ENCODE results near the gene EHBP1.

EHBP1 gene

GRCh38 chr2:62787386-62787785 is 81.9 kb downstream of the EHBP1 start:
- Histone ChIP-seq H3K9ac (no peak overlapping the region), H3K9me3 (peaks cover 14% of the 10 kb centered on the region), H3K4me3 (no peak overlapping the region), H3K4me2 (no peak overlapping the region), H4K20me1 (0 out of 2 replicates have a peak, but pooled peaks cover 19% of the 10 kb centered on the region), H3K27me3 (no peaks in the 10 kb centered on the region), H3K4me1 (no peaks in the 10 kb centered on the region), H3K36me3 (peaks cover 10% of the 10 kb centered on the region), H3K27ac (no peak overlapping the region)
- TF ChIP-seq Cebpa-rat (IDR thresholded peaks at IDR 0.05), result no peak

- H3K9me3 ChIP-seq, result no peaks in the 10 kb centered on the region
- no peak overlapping the region for H3K27ac ChIP-seq
- TF ChIP-seq Cebpa-rat (IDR thresholded peaks at IDR 0.05), result no peak
- H4K20me1 ChIP-seq, result 0 out of 2 replicates have a peak, but pooled peaks cover 19% of the 10 kb centered on the region
- no peaks in the 10 kb centered on the region for H3K27me3 ChIP-seq
- H3K4me1 ChIP-seq, result peaks cover under 1% of the 10 kb centered on the region
- H3K4me2 ChIP-seq, result no peak overlapping the region
- no peak overlapping the region for H3K4me3 ChIP-seq
- H3K36me3 ChIP-seq, result no peaks in the 10 kb centered on the region
- H3K9ac ChIP-seq, result no peak overlapping the region
Observed at GRCh38 chr2:62789518-62789917, 84.0 kb downstream of the EHBP1 start.

- Histone ChIP-seq H3K9ac (no peak overlapping the region), H3K27me3 (no peaks in the 10 kb centered on the region), H3K9me3 (no peaks in the 10 kb centered on the region), H3K36me3 (no peaks in the 10 kb centered on the region), H3K4me2 (no peak overlapping the region), H3K27ac (no peak overlapping the region), H4K20me1 (0 out of 2 replicates have a peak, but pooled peaks cover 19% of the 10 kb centered on the region), H3K4me1 (peaks cover 4% of the 10 kb centered on the region), H3K4me3 (no peak overlapping the region)
- TF ChIP-seq Cebpa-rat (IDR thresholded peaks at IDR 0.05), result no peak
Observed at GRCh38 chr2:62789918-62790317, 84.4 kb downstream of the EHBP1 start.

- H3K27ac ChIP-seq, result no peak overlapping the region
- no peak overlapping the region for H3K4me2 ChIP-seq
- no peak overlapping the region for H3K9ac ChIP-seq
- no peaks in the 10 kb centered on the region for H3K9me3 ChIP-seq
- no peaks in the 10 kb centered on the region for H3K36me3 ChIP-seq
- H4K20me1 ChIP-seq, result 0 out of 2 replicates have a peak, but pooled peaks cover 5% of the 10 kb centered on the region
- H3K4me3 ChIP-seq, result no peak overlapping the region
- no peaks in the 10 kb centered on the region for H3K27me3 ChIP-seq
- peaks cover 10% of the 10 kb centered on the region for H3K4me1 ChIP-seq
- no peak for TF ChIP-seq Cebpa-rat (IDR thresholded peaks at IDR 0.05)
Observed at GRCh38 chr2:62792408-62792807, 86.9 kb downstream of the EHBP1 start.

GRCh38 chr2:62793213-62793612 is 87.7 kb downstream of the EHBP1 start:
- no peaks in the 10 kb centered on the region for H4K20me1 ChIP-seq
- H3K27ac ChIP-seq, result no peak overlapping the region
- H3K4me1 ChIP-seq, result peaks cover 10% of the 10 kb centered on the region
- no peak overlapping the region for H3K4me2 ChIP-seq
- H3K4me3 ChIP-seq, result no peak overlapping the region
- TF ChIP-seq Cebpa-rat (IDR thresholded peaks at IDR 0.05), result no peak
- no peaks in the 10 kb centered on the region for H3K36me3 ChIP-seq
- H3K9ac ChIP-seq, result no peak overlapping the region
- no peaks in the 10 kb centered on the region for H3K9me3 ChIP-seq
- H3K27me3 ChIP-seq, result no peaks in the 10 kb centered on the region

- no peak for TF ChIP-seq Cebpa-rat (IDR thresholded peaks at IDR 0.05)
- Histone ChIP-seq H3K4me2 (peak overlapping the region; percentile 30), H3K9me3 (no peaks in the 10 kb centered on the region)
Observed at GRCh38 chr2:62794791-62795190, 89.3 kb downstream of the EHBP1 start.

GRCh38 chr2:62795341-62795740 is 89.8 kb downstream of the EHBP1 start:
- Histone ChIP-seq H4K20me1 (no peaks in the 10 kb centered on the region), H3K9ac (no peak overlapping the region), H3K27me3 (no peaks in the 10 kb centered on the region), H3K27ac (no peak overlapping the region), H3K36me3 (no peaks in the 10 kb centered on the region), H3K9me3 (no peaks in the 10 kb centered on the region), H3K4me1 (peaks cover 10% of the 10 kb centered on the region), H3K4me2 (peak overlapping the region; percentile 30; the same call in 1 of the 2 replicates), H3K4me3 (no peak overlapping the region)
- no peak for TF ChIP-seq Cebpa-rat (IDR thresholded peaks at IDR 0.05)

More at GRCh38 chr2:62794791-62795190, 89.3 kb downstream of the EHBP1 start:
- Histone ChIP-seq H4K20me1 (no peaks in the 10 kb centered on the region), H3K4me1 (peaks cover 10% of the 10 kb centered on the region), H3K27me3 (no peaks in the 10 kb centered on the region), H3K27ac (no peak overlapping the region), H3K4me3 (no peak overlapping the region), H3K36me3 (no peaks in the 10 kb centered on the region), H3K9ac (no peak overlapping the region)

- TF ChIP-seq Cebpa-rat (IDR thresholded peaks at IDR 0.05), result no peak
Observed at GRCh38 chr2:62797107-62797506, 91.6 kb downstream of the EHBP1 start.

GRCh38 chr2:62800618-62801017 is 95.1 kb downstream of the EHBP1 start:
- H3K36me3 ChIP-seq, result 0 out of 2 replicates have a peak, but pooled peaks cover 2% of the 10 kb centered on the region
- no peak overlapping the region for H3K27ac ChIP-seq
- no peaks in the 10 kb centered on the region for H4K20me1 ChIP-seq
- H3K27me3 ChIP-seq, result no peaks in the 10 kb centered on the region
- TF ChIP-seq Cebpa-rat (IDR thresholded peaks at IDR 0.05), result no peak
- no peak overlapping the region for H3K4me2 ChIP-seq
- H3K4me1 ChIP-seq, result peaks cover 7% of the 10 kb centered on the region
- H3K4me3 ChIP-seq, result no peak overlapping the region
- H3K9me3 ChIP-seq, result no peaks in the 10 kb centered on the region
- no peak overlapping the region for H3K9ac ChIP-seq

More at GRCh38 chr2:62797107-62797506, 91.6 kb downstream of the EHBP1 start:
- H3K4me2 ChIP-seq, result no peak overlapping the region
- no peaks in the 10 kb centered on the region for H4K20me1 ChIP-seq
- H3K4me1 ChIP-seq, result peaks cover 15% of the 10 kb centered on the region
- H3K27me3 ChIP-seq, result no peaks in the 10 kb centered on the region
- H3K9me3 ChIP-seq, result no peaks in the 10 kb centered on the region
- no peak overlapping the region for H3K9ac ChIP-seq
- no peak overlapping the region for H3K27ac ChIP-seq
- no peak overlapping the region for H3K4me3 ChIP-seq
- no peaks in the 10 kb centered on the region for H3K36me3 ChIP-seq

- Histone ChIP-seq H3K36me3 (peaks cover 7% of the 10 kb centered on the region; the same call in 1 of the 2 replicates), H3K9me3 (0 out of 2 replicates have a peak, but pooled peaks cover 3% of the 10 kb centered on the region), H3K4me1 (peaks cover 7% of the 10 kb centered on the region), H3K4me3 (no peak overlapping the region), H3K9ac (no peak overlapping the region), H3K27ac (no peak overlapping the region), H4K20me1 (no peaks in the 10 kb centered on the region), H3K27me3 (no peaks in the 10 kb centered on the region), H3K4me2 (no peak overlapping the region)
- TF ChIP-seq Cebpa-rat (IDR thresholded peaks at IDR 0.05), result no peak
Observed at GRCh38 chr2:62801110-62801509, 95.6 kb downstream of the EHBP1 start.
